HL-60 (cell line): ENCODE measurements around the gene UTF1.

ENCODE experiments used
- DNase-seq, 2 experiments: peaks; one replicate each; pipeline ENCODE4 v3.0.0-alpha.2; 2010 to 2020; ENCODE audit warnings: low read depth in 1 of 2, low spot score in 1 of 2
- H3K27ac ChIP-seq: fragments of 250-450 bp; sonication (Bioruptor Pico); replicated peaks from 2 replicates; pipeline ENCODE4 v1.5.1; 2020; ENCODE audit warnings: mild to moderate bottlenecking, moderate library complexity
- H3K27me3 ChIP-seq: fragments of 250-450 bp; sonication (Bioruptor Pico); 2 replicates; pipeline ENCODE4 v1.5.1; 2021; ENCODE audit warnings: mild to moderate bottlenecking, moderate library complexity; ENCODE audit not compliant: insufficient read depth, poor library complexity, severe bottlenecking
- H3K4me3 ChIP-seq: replicated peaks from 2 replicates; pipeline ENCODE4 v1.5.1; 2011; ENCODE audit warnings: mild to moderate bottlenecking, control low read depth, low read length; ENCODE audit not compliant: insufficient read depth
- GABPA ChIP-seq: IDR thresholded peaks from 2 replicates; pipeline ENCODE4 v1.6.1; 2012; ENCODE audit warnings: low read depth
- POLR2AphosphoS5 ChIP-seq: IDR thresholded peaks from 2 replicates; pipeline ENCODE4 v1.6.1; 2012; ENCODE audit warnings: low read depth
- SPI1 ChIP-seq: IDR thresholded peaks from 2 replicates; pipeline ENCODE4 v1.6.1; 2012; ENCODE audit warnings: low read depth, mild to moderate bottlenecking, borderline replicate concordance
- TF ChIP-seq, protein P1 (sequence below): IDR thresholded peaks from 2 replicates; pipeline ENCODE4 v1.6.1; 2012; ENCODE audit warnings: low read depth; ENCODE audit not compliant: insufficient replicate concordance
- TF ChIP-seq, protein P2 (sequence below): IDR thresholded peaks from one replicate; pipeline ENCODE4 v1.5.1; 2011; ENCODE audit warnings: low read length, control low read depth, inconsistent platforms; ENCODE audit not compliant: insufficient read depth

UTF1 gene

DNA sequence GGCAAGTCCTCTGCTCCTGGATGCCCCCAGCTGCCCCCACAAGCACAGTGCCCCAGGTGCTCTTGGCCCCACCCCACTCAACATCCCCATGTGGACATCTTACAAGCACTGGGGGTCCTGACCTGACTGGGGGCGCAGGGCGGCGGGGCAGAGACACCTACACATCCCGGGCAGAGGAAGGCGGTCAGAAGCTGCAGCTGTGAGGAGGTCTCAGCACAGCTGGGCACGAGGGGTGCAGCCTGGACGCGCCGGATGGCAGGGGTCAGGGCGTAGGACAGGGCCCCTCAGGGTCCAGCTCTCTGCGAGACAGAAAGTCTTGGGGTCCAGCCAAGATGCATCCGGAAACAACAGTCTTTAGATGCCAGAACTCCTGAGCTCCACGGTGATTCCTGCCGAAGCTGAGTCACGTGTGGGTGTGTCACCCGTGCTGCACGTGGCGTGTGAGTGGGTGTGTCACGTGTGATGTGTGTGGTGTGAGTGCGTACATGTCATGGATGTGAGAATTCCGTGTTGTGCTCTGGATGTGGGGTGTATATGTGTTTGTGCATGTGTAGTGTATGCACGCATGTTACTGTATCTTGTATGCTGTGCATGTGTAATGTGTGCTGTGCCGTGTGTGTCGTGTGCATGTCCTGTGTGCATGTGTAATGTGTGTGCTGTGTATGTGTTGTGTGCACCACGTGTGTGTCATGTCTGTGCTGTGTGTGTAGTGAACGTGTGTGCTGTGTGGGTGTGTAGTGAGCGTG, 12.8 kb downstream of the UTF1 start:
- TF ChIP-seq, protein P1, sequence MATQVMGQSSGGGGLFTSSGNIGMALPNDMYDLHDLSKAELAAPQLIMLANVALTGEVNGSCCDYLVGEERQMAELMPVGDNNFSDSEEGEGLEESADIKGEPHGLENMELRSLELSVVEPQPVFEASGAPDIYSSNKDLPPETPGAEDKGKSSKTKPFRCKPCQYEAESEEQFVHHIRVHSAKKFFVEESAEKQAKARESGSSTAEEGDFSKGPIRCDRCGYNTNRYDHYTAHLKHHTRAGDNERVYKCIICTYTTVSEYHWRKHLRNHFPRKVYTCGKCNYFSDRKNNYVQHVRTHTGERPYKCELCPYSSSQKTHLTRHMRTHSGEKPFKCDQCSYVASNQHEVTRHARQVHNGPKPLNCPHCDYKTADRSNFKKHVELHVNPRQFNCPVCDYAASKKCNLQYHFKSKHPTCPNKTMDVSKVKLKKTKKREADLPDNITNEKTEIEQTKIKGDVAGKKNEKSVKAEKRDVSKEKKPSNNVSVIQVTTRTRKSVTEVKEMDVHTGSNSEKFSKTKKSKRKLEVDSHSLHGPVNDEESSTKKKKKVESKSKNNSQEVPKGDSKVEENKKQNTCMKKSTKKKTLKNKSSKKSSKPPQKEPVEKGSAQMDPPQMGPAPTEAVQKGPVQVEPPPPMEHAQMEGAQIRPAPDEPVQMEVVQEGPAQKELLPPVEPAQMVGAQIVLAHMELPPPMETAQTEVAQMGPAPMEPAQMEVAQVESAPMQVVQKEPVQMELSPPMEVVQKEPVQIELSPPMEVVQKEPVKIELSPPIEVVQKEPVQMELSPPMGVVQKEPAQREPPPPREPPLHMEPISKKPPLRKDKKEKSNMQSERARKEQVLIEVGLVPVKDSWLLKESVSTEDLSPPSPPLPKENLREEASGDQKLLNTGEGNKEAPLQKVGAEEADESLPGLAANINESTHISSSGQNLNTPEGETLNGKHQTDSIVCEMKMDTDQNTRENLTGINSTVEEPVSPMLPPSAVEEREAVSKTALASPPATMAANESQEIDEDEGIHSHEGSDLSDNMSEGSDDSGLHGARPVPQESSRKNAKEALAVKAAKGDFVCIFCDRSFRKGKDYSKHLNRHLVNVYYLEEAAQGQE, result no peak
- no peak for TF ChIP-seq POLR2AphosphoS5
- TF ChIP-seq GABPA, result no peak
- no peak for TF ChIP-seq SPI1
- TF ChIP-seq, protein P2, sequence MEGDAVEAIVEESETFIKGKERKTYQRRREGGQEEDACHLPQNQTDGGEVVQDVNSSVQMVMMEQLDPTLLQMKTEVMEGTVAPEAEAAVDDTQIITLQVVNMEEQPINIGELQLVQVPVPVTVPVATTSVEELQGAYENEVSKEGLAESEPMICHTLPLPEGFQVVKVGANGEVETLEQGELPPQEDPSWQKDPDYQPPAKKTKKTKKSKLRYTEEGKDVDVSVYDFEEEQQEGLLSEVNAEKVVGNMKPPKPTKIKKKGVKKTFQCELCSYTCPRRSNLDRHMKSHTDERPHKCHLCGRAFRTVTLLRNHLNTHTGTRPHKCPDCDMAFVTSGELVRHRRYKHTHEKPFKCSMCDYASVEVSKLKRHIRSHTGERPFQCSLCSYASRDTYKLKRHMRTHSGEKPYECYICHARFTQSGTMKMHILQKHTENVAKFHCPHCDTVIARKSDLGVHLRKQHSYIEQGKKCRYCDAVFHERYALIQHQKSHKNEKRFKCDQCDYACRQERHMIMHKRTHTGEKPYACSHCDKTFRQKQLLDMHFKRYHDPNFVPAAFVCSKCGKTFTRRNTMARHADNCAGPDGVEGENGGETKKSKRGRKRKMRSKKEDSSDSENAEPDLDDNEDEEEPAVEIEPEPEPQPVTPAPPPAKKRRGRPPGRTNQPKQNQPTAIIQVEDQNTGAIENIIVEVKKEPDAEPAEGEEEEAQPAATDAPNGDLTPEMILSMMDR, result no peak
- Histone ChIP-seq H3K27me3 (peaks cover 30% of the 10 kb centered on the region), H3K4me3 (no peak overlapping the region), H3K27ac (no peak overlapping the region)
- no peak for DNase-seq

DNA sequence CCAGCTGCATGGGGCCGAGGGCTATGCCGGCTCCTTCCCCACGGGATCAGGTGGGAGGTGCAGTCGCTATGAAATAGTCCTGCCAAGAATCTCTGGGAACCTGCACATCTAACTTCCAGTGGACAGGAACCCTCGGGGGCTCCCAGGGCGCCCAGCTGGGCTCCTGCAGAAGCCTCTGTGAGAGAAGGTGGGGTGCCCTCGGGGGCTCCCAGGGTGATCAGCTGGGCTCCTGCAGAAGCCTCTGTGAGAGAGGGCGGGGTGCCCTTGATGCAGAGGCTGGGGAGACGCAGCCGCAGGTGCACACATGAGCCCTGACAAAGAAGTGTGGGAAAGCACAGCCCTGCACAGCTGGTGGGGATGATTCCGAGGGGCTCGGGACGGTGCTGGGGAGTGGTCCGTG, 13.6 kb downstream of the UTF1 start:
- Histone ChIP-seq H3K27ac (no peak overlapping the region), H3K4me3 (no peak overlapping the region), H3K27me3 (peaks cover 22% of the 10 kb centered on the region)
- TF ChIP-seq, protein P1, result no peak
- no peak for TF ChIP-seq SPI1
- TF ChIP-seq POLR2AphosphoS5, result no peak
- TF ChIP-seq GABPA, result no peak
- TF ChIP-seq, protein P2, result no peak
- DNase-seq, result no peak

DNA sequence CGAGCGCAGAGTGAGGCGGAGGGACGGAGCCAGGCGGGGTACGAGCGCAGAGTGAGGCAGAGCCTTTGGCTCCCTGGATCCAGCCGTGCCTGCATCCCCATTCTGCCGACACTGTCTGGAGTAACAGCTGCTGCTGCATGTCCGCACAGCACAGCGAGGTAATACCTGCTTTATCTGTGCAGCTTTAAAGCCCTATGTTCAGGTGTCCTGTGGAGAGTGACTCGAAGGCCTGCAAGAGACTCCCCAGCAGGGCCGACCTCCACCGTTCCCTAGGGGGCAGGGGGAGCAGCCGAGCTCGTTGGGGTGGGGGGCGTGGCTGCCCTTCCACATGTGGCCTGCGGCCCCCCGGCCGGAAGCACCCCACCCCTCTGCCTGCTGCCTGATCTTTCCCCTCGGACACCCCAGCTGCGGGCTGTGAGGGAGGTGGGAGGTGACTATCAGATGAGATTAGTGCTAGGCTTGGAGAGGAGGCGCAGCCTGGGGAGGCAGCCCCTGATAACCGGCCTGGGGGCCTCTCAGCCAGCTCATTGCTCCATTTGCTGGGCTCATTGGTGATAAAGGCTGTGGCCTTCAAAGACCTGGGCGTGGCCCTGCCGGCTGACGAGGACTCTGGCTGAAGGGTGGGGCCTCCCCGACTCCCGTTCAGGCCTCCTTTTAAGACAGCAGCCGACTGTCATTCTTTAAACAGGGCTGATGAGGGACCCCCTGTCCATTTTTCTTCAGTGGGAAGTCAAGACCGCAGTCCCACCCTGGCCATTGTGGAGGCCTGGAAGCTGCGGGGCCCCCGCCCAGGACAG, 15.6 kb downstream of the UTF1 start:
- DNase-seq, result no peak
- Histone ChIP-seq H3K4me3 (no peak overlapping the region), H3K27me3 (peaks cover 16% of the 10 kb centered on the region), H3K27ac (no peak overlapping the region)
- no peak for TF ChIP-seq SPI1
- TF ChIP-seq, protein P1, result no peak
- no peak for TF ChIP-seq GABPA
- no peak for TF ChIP-seq POLR2AphosphoS5
- TF ChIP-seq, protein P2, result no peak
